Urothelium cell line (cell line): ENCODE results near the gene SYNJ2.

Source experiments
- DNase-seq: peaks from one replicate; pipeline ENCODE4 v3.0.0; 2011; ENCODE audit warnings: low spot score, mixed read lengths
- FAIRE-seq: peaks from 2 replicates; lab custom pipeline; 2011; peaks lifted over from hg19 to GRCh38; lab: Jason Lieb, UNC

Gene SYNJ2

GRCh38 chr6:158009935-158010585 is 28.4 kb downstream of the SYNJ2 start:
- FAIRE-seq: no peak

GRCh38 chr6:158010591-158011477 is 29.2 kb downstream of the SYNJ2 start:
- FAIRE-seq (no peak), DNase-seq (no peak)

More at GRCh38 chr6:158009935-158010585, 28.4 kb downstream of the SYNJ2 start:
- DNase-seq: no peak

GRCh38 chr6:158011478-158011920 is 29.8 kb downstream of the SYNJ2 start:
- FAIRE-seq (no peak), DNase-seq (no peak)

GRCh38 chr6:158011980-158012566 is 30.4 kb downstream of the SYNJ2 start:
- DNase-seq (no peak), FAIRE-seq (no peak)

- FAIRE-seq (no peak), DNase-seq (no peak)
Observed at GRCh38 chr6:158013904-158014504, 32.3 kb downstream of the SYNJ2 start.

GRCh38 chr6:158014505-158015187 is 33.0 kb downstream of the SYNJ2 start:
- no peak for DNase-seq
- FAIRE-seq: no peak

GRCh38 chr6:158015188-158015506 is 33.5 kb downstream of the SYNJ2 start:
- FAIRE-seq: no peak
- no peak for DNase-seq

- DNase-seq (no peak), FAIRE-seq (no peak)
Observed at GRCh38 chr6:158016571-158017383, 35.1 kb downstream of the SYNJ2 start.

- DNase-seq (no peak), FAIRE-seq (no peak)
Observed at GRCh38 chr6:158017621-158018040, 36.0 kb downstream of the SYNJ2 start.

GRCh38 chr6:158018041-158018771 is 36.5 kb downstream of the SYNJ2 start:
- no peak for FAIRE-seq

GRCh38 chr6:158018851-158019361 is 37.2 kb downstream of the SYNJ2 start:
- FAIRE-seq (no peak), DNase-seq (no peak)

More at GRCh38 chr6:158018041-158018771, 36.5 kb downstream of the SYNJ2 start:
- DNase-seq: no peak

GRCh38 chr6:158019416-158019815 is 37.8 kb downstream of the SYNJ2 start:
- FAIRE-seq: no peak
- no peak for DNase-seq

GRCh38 chr6:158020272-158020711 is 38.6 kb downstream of the SYNJ2 start:
- FAIRE-seq (no peak), DNase-seq (no peak)

- DNase-seq (no peak), FAIRE-seq (no peak)
Observed at GRCh38 chr6:158020811-158021210, 39.1 kb downstream of the SYNJ2 start.

- DNase-seq: no peak
- FAIRE-seq: no peak
Observed at GRCh38 chr6:158021376-158021775, 39.7 kb downstream of the SYNJ2 start.

- no peak for FAIRE-seq
- DNase-seq: no peak
Observed at GRCh38 chr6:158021814-158022748, 40.4 kb downstream of the SYNJ2 start.

- FAIRE-seq: no peak
- no peak for DNase-seq
Observed at GRCh38 chr6:158022749-158023596, 41.3 kb downstream of the SYNJ2 start.
